HepG2 (cell line): ENCODE results near the gene RFFL. TPM values are rescaled to one million over a fixed set of nuclear protein-coding genes. Genes with fewer than 3 reads are reported as not detected.

Experiments used
- ATAC-seq: fragments of 200-7000 bp; cut with Tn5 transposase; 3 replicates; pipeline ENCODE4 v1.9.1; 2020; ENCODE audit warnings: mild to moderate bottlenecking, moderate library complexity
- BruUV-seq: library from RNA; stranded (reverse); fragments of 400-500 nt; replicated peaks from 2 replicates; lab custom pipeline; 2021; lab: Mats Ljungman, UMichigan
- CTCF ChIA-PET: fragments of 300-600 bp; formaldehyde crosslinking; extraction: SDS; loops from one replicate; lab custom pipeline; 2021; ENCODE audit warnings: low total read pairs, inconsistent platforms, low intra/inter-chr PET ratio; lab: Yijun Ruan, JAX
- POLR2A ChIA-PET: fragments of 350-600 bp; sonication (Branson Sonifier 250); formaldehyde crosslinking; loops from one replicate; lab custom pipeline; 2020; ENCODE audit warnings: antibody characterized with exemption, inconsistent platforms; lab: Yijun Ruan, JAX
- DNase-seq: peaks from one replicate; pipeline ENCODE4 v3.0.0-alpha.2; 2015; ENCODE audit warnings: low spot score
- FAIRE-seq: peaks from 3 replicates; lab custom pipeline; 2011; peaks lifted over from hg19 to GRCh38; lab: Jason Lieb, UNC
- H2AFZ ChIP-seq: one replicate; pipeline ENCODE4 v1.6.1; 2011; ENCODE audit warnings: low read length, inconsistent platforms
- H3K27ac ChIP-seq: fragments of 300-600 bp; 3 replicates; pipeline ENCODE4 v1.8.0; 2011; ENCODE audit warnings: mixed run types, mild to moderate bottlenecking, mixed read lengths, low read length, inconsistent platforms; ENCODE audit not compliant: insufficient read depth; ENCODE audit errors: extremely low read length
- H3K27me3 ChIP-seq, 2 experiments: fragments of 200-600 bp in 1 of 2; 2 replicates in 1 of 2; 3 replicates in 1 of 2; pipeline versions ENCODE4 v1.6.0 to v1.8.0; 2011; ENCODE audit warnings: low read length in 2 of 2, mild to moderate bottlenecking in 2 of 2, moderate library complexity in 2 of 2, inconsistent platforms in 1 of 2; ENCODE audit not compliant: insufficient read depth in 2 of 2, control insufficient read depth in 1 of 2
- H3K36me3 ChIP-seq, 2 experiments: fragments of 200-600 bp in 1 of 2; replicated peaks in 1 of 2; 2 replicates in 1 of 2; 3 replicates in 1 of 2; pipeline versions ENCODE4 v1.5.1 to v1.8.0; 2011; ENCODE audit warnings: low read length in 2 of 2, inconsistent platforms in 1 of 2; ENCODE audit not compliant: insufficient read depth in 2 of 2, control insufficient read depth in 1 of 2
- H3K4me1 ChIP-seq: 2 replicates; pipeline ENCODE4 v1.5.1; 2012; ENCODE audit warnings: low read length, inconsistent platforms; ENCODE audit not compliant: insufficient read depth
- H3K4me2 ChIP-seq: 2 replicates; pipeline ENCODE4 v1.6.0; 2011; ENCODE audit warnings: low read depth, low read length, inconsistent platforms
- H3K4me3 ChIP-seq, 3 experiments: fragments of 200-600 bp in 1 of 3; sonication (generic), shearing (Covaris generic) in 1 of 3; replicated peaks in 1 of 3; 2 replicates each; pipeline ENCODE4 v1.5.1; 2011 to 2016; ENCODE audit warnings: low read length in 3 of 3, inconsistent platforms in 2 of 3, low read depth in 2 of 3, mild to moderate bottlenecking in 2 of 3, control low read depth in 1 of 3, mixed read lengths in 1 of 3; ENCODE audit not compliant: insufficient read depth in 1 of 3
- H3K79me2 ChIP-seq: one replicate; pipeline ENCODE4 v1.6.1; 2011; ENCODE audit warnings: low read length, inconsistent platforms; ENCODE audit not compliant: insufficient read depth
- H3K9ac ChIP-seq: 2 replicates; pipeline ENCODE4 v1.6.0; 2011; ENCODE audit warnings: mild to moderate bottlenecking, low read depth, low read length, inconsistent platforms; ENCODE audit not compliant: insufficient read depth
- H3K9me3 ChIP-seq: 2 replicates; pipeline ENCODE4 v1.5.1; 2012; ENCODE audit warnings: mild to moderate bottlenecking, low read length
- H4K20me1 ChIP-seq: 2 replicates; pipeline ENCODE4 v1.6.0; 2011; ENCODE audit warnings: inconsistent platforms, mild to moderate bottlenecking, low read length, moderate library complexity; ENCODE audit not compliant: insufficient read depth
- ARID5B ChIP-seq: IDR thresholded peaks from 2 replicates; pipeline ENCODE4 v1.4.0; 2020; ENCODE audit warnings: mild to moderate bottlenecking, missing genetic modification reagents
- CREM ChIP-seq, 2 experiments: sonication (generic) in 1 of 2; formaldehyde crosslinking in 1 of 2; IDR thresholded peaks; 2 replicates each; pipeline versions ENCODE4 v1.4.0 to v1.6.1; 2016 to 2020; ENCODE audit warnings: antibody characterized with exemption in 1 of 2, mild to moderate bottlenecking in 1 of 2, missing genetic modification reagents in 1 of 2
- DDIT3 ChIP-seq: sonication (generic); formaldehyde crosslinking; IDR thresholded peaks from 2 replicates; pipeline ENCODE4 v1.4.0; 2020; ENCODE audit warnings: mild to moderate bottlenecking, missing genetic modification reagents
- ELF3 ChIP-seq: IDR thresholded peaks from 2 replicates; pipeline ENCODE4 v1.6.1; 2016; ENCODE audit warnings: missing genetic modification reagents, missing compliant biosample characterization
- FOXA3 ChIP-seq: IDR thresholded peaks from 2 replicates; pipeline ENCODE4 v1.6.1; 2016; ENCODE audit warnings: missing genetic modification reagents, missing compliant biosample characterization
- FOXO1 ChIP-seq: sonication (generic); formaldehyde crosslinking; IDR thresholded peaks from 2 replicates; pipeline ENCODE4 v1.4.0; 2020; ENCODE audit warnings: missing genetic modification reagents
- FOXO4 ChIP-seq: sonication (generic); formaldehyde crosslinking; conservative IDR thresholded peaks from 2 replicates; pipeline ENCODE4 v1.8.1; 2023; ENCODE audit warnings: missing genetic modification reagents
- HOXA5 ChIP-seq: sonication (generic); formaldehyde crosslinking; IDR thresholded peaks from 2 replicates; pipeline ENCODE4 v1.4.0; 2020; ENCODE audit warnings: missing genetic modification reagents
- JARID2 ChIP-seq: sonication (generic); formaldehyde crosslinking; IDR thresholded peaks from 2 replicates; pipeline ENCODE4 v1.8.1; 2023; ENCODE audit warnings: missing genetic modification reagents, inconsistent platforms; ENCODE audit not compliant: insufficient replicate concordance
- MED8 ChIP-seq: sonication (generic); formaldehyde crosslinking; IDR thresholded peaks from 2 replicates; pipeline ENCODE4 v1.8.1; 2023; ENCODE audit warnings: mild to moderate bottlenecking, missing genetic modification reagents; ENCODE audit not compliant: insufficient replicate concordance
- POGZ ChIP-seq: sonication (generic); formaldehyde crosslinking; IDR thresholded peaks from 2 replicates; pipeline ENCODE4 v1.4.0; 2020; ENCODE audit warnings: mild to moderate bottlenecking, missing genetic modification reagents
- SKI ChIP-seq: fragments of 450-650 bp; IDR thresholded peaks from one replicate; pipeline ENCODE4 v1.6.1; 2018; ENCODE audit warnings: mild to moderate bottlenecking; ENCODE audit not compliant: partially characterized antibody
- THAP8 ChIP-seq: sonication (generic); formaldehyde crosslinking; IDR thresholded peaks from 2 replicates; pipeline ENCODE4 v1.5.1; 2020; ENCODE audit warnings: missing genetic modification reagents, mild to moderate bottlenecking, borderline replicate concordance
- XBP1 ChIP-seq: sonication (generic); formaldehyde crosslinking; IDR thresholded peaks from 2 replicates; pipeline ENCODE4 v1.5.0; 2020; ENCODE audit warnings: missing genetic modification reagents
- ZNF788 ChIP-seq: sonication (generic); formaldehyde crosslinking; IDR thresholded peaks from 2 replicates; pipeline ENCODE4 v1.5.0; 2020; ENCODE audit warnings: mild to moderate bottlenecking, missing genetic modification reagents, borderline replicate concordance
- WGBS: methylation state at CpG from one replicate; pipeline ENCODE4 v1.1.6; 2017; ENCODE audit warnings: low lambda C conversion rate; 5-methylcytosine and 5-hydroxymethylcytosine counted together
- in situ Hi-C: cut with HindIII; loops from 2 replicates; pipeline ENCODE4 v1.10.0; 2017; ENCODE audit warnings: low pct_unique_long_range_greater_than_20kb; ENCODE audit not compliant: extremely low pct_ligation_motif_present
- intact Hi-C: fragments of 100-400 bp; cut with micrococcal nuclease; formaldehyde crosslinking; loops from one replicate; pipeline ENCODE4 v1.10.0; 2022; ENCODE audit not compliant: unreplicated experiment
- polyA plus RNA-seq, 8 experiments: library from polyadenylated mRNA; depleted of rRNA in 3 of 8; stranded (reverse) in 7 of 8; unstranded in 1 of 8; fragments of >200 nt; fragmentation: Illumina TruSeq in 4 of 8; extraction: Trizol in 4 of 8; gene quantifications; 2 replicates each; pipeline versions ENCODE4 v1.2.1 to v1.2.3, GENCODE V29; 2011 to 2016; ENCODE audit warnings: low read depth in 4 of 8, missing spikeins in 1 of 8, mixed read lengths in 1 of 8; ENCODE audit not compliant: insufficient read depth in 1 of 8
- total RNA-seq, 5 experiments: library from RNA; depleted of rRNA; stranded (reverse); fragments of >200 nt; fragmentation: Illumina TruSeq; extraction: Trizol; gene quantifications; 2 replicates each; pipeline ENCODE4 v1.2.3, GENCODE V29; 2016; ENCODE audit warnings: low read depth in 1 of 5

The RFFL gene
- total and polyA plus RNA-seq, 2 of the 13 experiments (the other 11 are each of a cell fraction or from before 2014, with no cell fraction given): 24.3 to 48.6 TPM

- TF ChIP-seq FOXO4 (CRISPR knock-in tag): no peak
- TF ChIP-seq FOXO1 (CRISPR knock-in tag): 0 out of 2 replicates have a peak, but pooled peaks have one; percentile 5
- 0 out of 2 replicates have a peak, but pooled peaks have one; percentile 13 for TF ChIP-seq ELF3 (CRISPR knock-in tag)
- TF ChIP-seq XBP1 (CRISPR knock-in tag): no peak
- TF ChIP-seq HOXA5 (CRISPR knock-in tag): peak; percentile 49; the same call in 1 of the 2 replicates
- TF ChIP-seq, all 625 proteins: peak for 45
Measured at GRCh38 chr17:35087731-35088355, 24.3 kb upstream of the RFFL start (continued).

GRCh38 chr17:35086931-35087573 lies 23.5 kb upstream of the RFFL start:
- peaks cover 63% of the 10 kb centered on the region for H3K4me1 ChIP-seq
- peaks cover 60% of the 10 kb centered on the region for H3K79me2 ChIP-seq
- no peaks in the 10 kb centered on the region for H3K9me3 ChIP-seq
- H3K27me3 ChIP-seq: no peaks in the 10 kb centered on the region
- H3K9ac ChIP-seq: peak overlapping the region; percentile 80; the same call in 1 of the 2 replicates
- ChIA-PET POLR2A (interaction anchor here (1.0 to 2.2 kb wide), 7 partner anchors 8 to 34 kb away, joined by 3 to 43 read pairs (median 8); partner anchors contain the start of genes RAD51D and RFFL), CTCF (no interaction called here)
- no peak overlapping the region for H2AFZ ChIP-seq
- WGBS: 39% methylated on average over 8 of the region's 8 CpGs
- H3K27ac ChIP-seq: peak overlapping the region; percentile 83
- DNase-seq (peak; percentile 69), ATAC-seq (no peak; the same call in 2 of the 3 replicates), FAIRE-seq (peak; percentile 94)
- peak overlapping the region; percentile 82 for H3K4me2 ChIP-seq
- no peaks in the 10 kb centered on the region for H4K20me1 ChIP-seq
- no TSS peak for BruUV-seq
- in situ Hi-C loops: no loop called here
- intact Hi-C loops: loop anchor here (5.0 kb wide), 1 partner anchor 65 kb away; no protein-coding TSS in a partner anchor
- no peaks in the 10 kb centered on the region; a peak in 1 of 5 replicates for H3K36me3 ChIP-seq
- peak overlapping the region; percentile 71 to 92 (median 72); a peak in 5 of 6 replicates for H3K4me3 ChIP-seq
- no peak for TF ChIP-seq DDIT3
- TF ChIP-seq FOXA3 (CRISPR knock-in tag): peak; percentile 85
- TF ChIP-seq MED8: no peak
- no peak for TF ChIP-seq ZNF788 (CRISPR knock-in tag)
- no peak for TF ChIP-seq POGZ (CRISPR knock-in tag)
- peak; percentile 88 for TF ChIP-seq ARID5B (CRISPR knock-in tag)
- TF ChIP-seq JARID2 (CRISPR knock-in tag): no peak
- peak; percentile 74 for TF ChIP-seq SKI
- TF ChIP-seq CREM (IDR thresholded peaks at IDR 0.05): peak; percentile 58
- TF ChIP-seq CREM (CRISPR knock-in tag; IDR thresholded peaks at IDR 0.05): no peak
- no peak for TF ChIP-seq THAP8
